Activated T-cell treated with anti-CD3 and anti-CD28 coated beads, Interleukin-2, amount 50 U/mL, for 24 hours (primary cell): ENCODE data around the gene GRIP2.
A peak's percentile ranks its signal among the peaks of the same experiment; 100 is the strongest.

Experiments
- DNase-seq: peaks from one replicate; pipeline ENCODE4 v3.0.0-alpha.2; 2020
- H3K27ac Mint-ChIP-seq: 2 replicates; pipeline ENCODE4 v1.8.0; 2020; ENCODE audit warnings: mild to moderate bottlenecking, mixed read lengths
- H3K27me3 Mint-ChIP-seq: 2 replicates; pipeline ENCODE4 v1.8.0; 2020; ENCODE audit warnings: mixed read lengths
- H3K36me3 Mint-ChIP-seq: 2 replicates; pipeline ENCODE4 v1.8.0; 2020; ENCODE audit warnings: low read depth, mixed read lengths
- H3K4me1 Mint-ChIP-seq: 2 replicates; pipeline ENCODE4 v1.8.0; 2020; ENCODE audit warnings: low read depth, mixed read lengths
- H3K4me3 Mint-ChIP-seq: 2 replicates; pipeline ENCODE4 v1.8.0; 2020; ENCODE audit warnings: mild to moderate bottlenecking, moderate library complexity, mixed read lengths
- H3K9me3 Mint-ChIP-seq: 2 replicates; pipeline ENCODE4 v1.8.0; 2020; ENCODE audit warnings: mixed read lengths

Gene GRIP2

DNA sequence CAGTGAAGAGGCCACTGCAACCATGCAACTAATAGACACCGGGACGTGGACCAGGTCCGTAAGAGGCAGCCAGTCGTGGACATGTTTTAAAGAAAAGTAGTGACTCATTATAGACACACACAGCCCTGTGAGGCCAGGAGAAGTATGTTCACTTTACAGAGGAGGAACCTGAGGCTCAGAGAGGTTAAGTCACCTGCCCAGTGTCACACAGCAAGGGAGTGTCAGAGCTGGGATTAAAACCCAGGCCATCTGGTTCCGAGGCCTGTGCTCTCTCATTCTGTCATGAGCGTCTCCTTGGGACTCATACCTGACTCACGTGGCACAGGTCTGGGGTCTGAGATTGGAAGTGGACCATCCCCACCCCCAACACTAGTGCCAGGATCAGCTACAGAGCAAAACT lies 28.1 kb upstream of the GRIP2 start:
- H3K4me1 Mint-ChIP-seq, result no peaks in the 10 kb centered on the region
- H3K36me3 Mint-ChIP-seq, result no peaks in the 10 kb centered on the region
- no peak overlapping the region for H3K27ac Mint-ChIP-seq
- no peak for DNase-seq
- peaks cover 5% of the 10 kb centered on the region for H3K27me3 Mint-ChIP-seq
- no peaks in the 10 kb centered on the region for H3K9me3 Mint-ChIP-seq
- H3K4me3 Mint-ChIP-seq, result no peak overlapping the region

DNA sequence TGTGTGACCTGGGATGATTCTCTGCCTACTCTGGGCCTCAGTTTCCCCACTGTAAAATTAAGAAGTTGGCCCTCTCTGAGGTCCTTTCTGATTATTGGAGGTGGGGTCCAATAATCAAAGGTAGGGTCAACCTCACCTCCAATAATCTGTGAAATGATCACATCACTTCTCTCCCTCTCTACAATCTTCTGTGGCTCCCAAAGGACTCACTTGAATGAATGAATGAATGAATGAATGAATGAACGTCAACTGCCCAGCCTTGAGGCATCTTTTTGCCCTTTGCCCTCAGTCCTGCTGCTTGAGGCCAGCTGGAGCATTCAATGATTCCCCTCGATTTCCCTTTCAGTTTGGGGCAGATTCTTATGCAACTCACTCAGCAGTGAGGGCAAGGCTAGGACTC lies 26.7 kb upstream of the GRIP2 start:
- no peak overlapping the region for H3K27ac Mint-ChIP-seq
- H3K27me3 Mint-ChIP-seq, result peaks cover 15% of the 10 kb centered on the region
- no peaks in the 10 kb centered on the region for H3K36me3 Mint-ChIP-seq
- H3K4me3 Mint-ChIP-seq, result no peak overlapping the region
- H3K9me3 Mint-ChIP-seq, result no peaks in the 10 kb centered on the region
- no peak for DNase-seq
- no peaks in the 10 kb centered on the region for H3K4me1 Mint-ChIP-seq

DNA sequence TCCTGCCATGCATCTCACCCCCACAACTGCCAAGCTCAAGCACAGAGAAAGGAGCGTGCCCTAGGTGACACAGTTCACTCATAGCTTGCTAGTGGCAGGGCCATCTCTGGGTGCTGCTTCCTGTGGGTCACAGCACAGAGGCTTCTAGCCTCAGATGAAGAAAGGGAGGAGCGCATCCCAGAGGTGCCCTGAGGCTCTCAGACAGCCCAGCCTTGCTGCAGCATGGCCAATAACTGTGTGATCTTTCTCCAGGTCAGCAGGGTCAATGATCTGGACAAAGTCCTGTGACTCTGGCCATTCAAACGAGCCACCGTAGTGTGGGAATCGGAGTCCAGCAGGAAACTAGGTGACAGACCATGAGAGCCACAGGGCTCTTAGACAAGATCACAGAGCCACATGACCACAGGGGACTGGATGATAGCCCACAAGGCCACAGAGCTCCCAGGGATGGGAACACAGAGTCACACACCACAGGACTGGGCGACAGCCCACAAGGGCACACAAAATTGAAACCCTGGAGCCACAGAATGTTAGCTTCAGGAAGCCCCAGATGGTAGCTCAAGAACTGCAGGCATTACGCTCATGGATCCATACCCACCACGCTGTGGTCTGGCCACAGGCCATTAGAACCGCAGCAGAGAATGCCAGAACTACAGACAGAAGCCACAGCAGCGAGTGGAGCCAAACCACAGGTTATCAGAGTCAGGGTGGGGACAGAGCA lies 25.9 kb upstream of the GRIP2 start:
- Mint-ChIP-seq H3K9me3 (no peaks in the 10 kb centered on the region), H3K27me3 (peaks cover 17% of the 10 kb centered on the region), H3K4me3 (no peak overlapping the region), H3K27ac (no peak overlapping the region), H3K36me3 (no peaks in the 10 kb centered on the region), H3K4me1 (no peaks in the 10 kb centered on the region)
- no peak for DNase-seq

DNA sequence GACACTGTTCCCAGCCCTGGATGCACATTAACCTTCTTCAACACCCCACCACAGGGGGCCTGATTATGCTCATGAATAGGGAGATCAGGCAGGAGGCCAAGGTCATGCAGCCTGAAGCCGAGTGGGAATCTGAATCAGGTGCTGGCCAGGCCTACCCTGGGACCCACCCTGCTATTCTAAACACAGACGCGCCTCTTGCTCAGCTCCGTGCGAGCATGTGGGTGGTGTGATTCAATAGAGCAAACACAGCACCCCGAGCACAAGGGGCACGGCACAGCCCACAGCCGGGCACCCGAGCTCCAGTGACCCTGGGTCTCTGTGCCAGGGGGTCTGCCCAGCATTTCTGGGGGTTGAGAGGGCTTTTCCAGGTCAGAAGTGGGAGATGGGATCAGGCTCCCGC lies 24.6 kb upstream of the GRIP2 start:
- no peak for DNase-seq
- H3K4me1 Mint-ChIP-seq, result no peaks in the 10 kb centered on the region
- peaks cover 16% of the 10 kb centered on the region for H3K27me3 Mint-ChIP-seq
- H3K4me3 Mint-ChIP-seq, result no peak overlapping the region
- H3K27ac Mint-ChIP-seq, result no peak overlapping the region
- H3K36me3 Mint-ChIP-seq, result no peaks in the 10 kb centered on the region
- H3K9me3 Mint-ChIP-seq, result no peaks in the 10 kb centered on the region

DNA sequence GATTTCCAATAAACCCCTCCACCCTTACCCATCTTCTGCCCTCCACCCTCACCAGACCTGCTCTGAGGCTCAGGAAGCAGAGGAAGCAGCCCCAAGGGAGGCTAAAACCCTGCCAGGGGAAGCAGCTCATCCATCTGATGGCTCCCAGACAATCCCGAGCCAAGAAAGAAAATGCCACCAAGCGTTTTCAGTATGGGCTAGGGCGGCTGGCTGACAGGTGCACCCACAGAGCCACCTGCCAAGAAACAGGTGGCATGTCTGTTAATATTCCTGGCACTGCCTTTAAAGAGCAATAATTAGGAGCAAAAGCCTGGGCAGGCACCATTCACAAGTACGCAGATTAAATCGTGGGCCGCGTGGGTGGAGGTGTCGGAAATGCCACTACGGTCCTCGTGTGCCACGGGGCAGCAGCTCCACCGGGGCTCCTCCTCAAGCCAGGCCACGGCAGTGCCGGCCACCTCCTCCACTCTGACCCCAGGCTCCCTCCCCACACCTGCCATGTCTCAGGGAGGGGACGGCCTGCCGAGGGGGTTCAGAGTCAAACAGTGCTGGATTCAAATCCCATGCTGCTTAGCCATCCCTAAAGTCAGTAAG lies 23.9 kb upstream of the GRIP2 start:
- no peak overlapping the region for H3K4me3 Mint-ChIP-seq
- no peak for DNase-seq
- no peaks in the 10 kb centered on the region for H3K36me3 Mint-ChIP-seq
- no peaks in the 10 kb centered on the region for H3K9me3 Mint-ChIP-seq
- H3K27ac Mint-ChIP-seq, result no peak overlapping the region
- H3K27me3 Mint-ChIP-seq, result peaks cover 16% of the 10 kb centered on the region
- no peaks in the 10 kb centered on the region for H3K4me1 Mint-ChIP-seq

DNA sequence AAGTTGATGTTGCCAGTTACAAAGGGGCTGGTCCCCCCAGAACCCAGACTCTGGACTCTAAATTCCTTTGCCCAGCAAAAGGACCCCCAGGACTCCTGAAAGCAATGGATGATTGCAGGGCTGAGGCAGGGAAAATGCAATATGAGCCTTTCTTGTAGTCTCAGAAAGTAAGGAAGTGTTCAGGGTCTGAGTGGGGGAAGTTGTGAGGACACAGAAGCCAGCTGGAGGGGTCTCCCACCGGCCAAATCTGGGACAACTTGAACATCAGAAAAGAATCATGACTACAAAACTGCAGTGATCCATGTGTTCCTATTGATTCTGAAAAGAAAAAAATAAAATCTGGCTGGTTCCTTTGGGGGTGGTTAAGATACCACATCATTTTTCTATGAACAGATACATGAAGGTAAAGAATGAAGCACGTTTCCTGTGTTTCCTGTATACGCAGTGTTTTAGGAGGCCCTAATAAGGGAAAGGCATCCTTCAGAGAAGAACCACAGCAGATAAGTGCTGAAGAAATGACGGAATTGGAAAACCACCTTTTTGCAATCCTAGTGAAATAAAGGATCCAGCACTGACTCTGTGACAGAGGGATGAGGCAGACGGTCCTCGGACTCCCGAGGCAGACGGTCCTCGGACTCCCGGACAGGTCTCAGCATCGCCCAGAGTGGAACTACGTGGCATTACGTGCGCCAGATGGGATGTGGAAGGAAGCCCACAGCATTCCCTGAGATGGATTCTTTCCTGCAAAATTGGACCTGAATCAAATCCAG lies 22.2 kb upstream of the GRIP2 start:
- Mint-ChIP-seq H3K27me3 (peaks cover 16% of the 10 kb centered on the region), H3K27ac (no peak overlapping the region), H3K36me3 (no peaks in the 10 kb centered on the region), H3K4me3 (no peak overlapping the region), H3K9me3 (no peaks in the 10 kb centered on the region), H3K4me1 (no peaks in the 10 kb centered on the region)
- DNase-seq, result no peak

DNA sequence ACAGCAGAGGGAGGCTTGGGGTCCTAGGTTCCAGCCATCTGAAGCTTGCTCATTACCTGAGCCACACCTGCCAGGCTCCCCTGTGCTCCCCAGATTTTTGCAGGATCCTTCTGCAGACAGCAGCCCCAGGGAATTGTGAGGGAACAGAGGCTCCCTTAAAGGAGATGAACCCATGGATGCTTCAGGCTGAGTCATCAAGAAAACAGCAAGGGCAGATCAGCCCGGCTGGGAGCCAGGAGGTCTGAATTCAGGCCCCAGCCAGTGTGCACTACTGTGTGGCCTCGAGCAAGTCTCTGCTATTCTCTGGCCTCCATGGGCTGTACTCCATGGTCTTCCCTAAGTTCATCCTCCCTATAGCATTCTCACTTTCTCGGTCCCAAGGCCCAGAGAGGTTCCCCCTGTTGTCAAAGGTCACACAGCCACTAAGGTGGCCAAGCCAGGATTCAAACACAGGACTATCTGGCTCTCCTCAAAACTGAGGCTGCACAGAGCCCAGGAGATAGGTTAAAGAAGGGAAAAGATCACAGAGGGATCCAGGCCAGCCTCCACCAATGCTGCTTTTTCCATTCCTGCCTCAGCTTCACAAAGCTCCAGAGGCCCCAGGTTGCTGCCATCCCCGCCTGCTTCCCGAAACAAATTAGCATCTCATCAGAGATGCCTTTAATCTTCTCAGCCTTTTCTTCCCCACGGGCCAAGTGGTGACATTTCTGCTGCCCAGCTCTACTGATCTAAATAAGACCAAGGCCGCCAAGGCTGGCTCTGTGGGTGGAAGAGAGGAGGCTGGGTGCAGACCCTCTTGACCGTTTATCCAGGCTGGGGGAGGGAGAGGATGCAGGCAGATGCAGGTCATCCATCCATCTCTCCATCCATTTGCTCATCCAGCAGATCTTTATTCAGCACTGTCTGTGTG lies 21.2 kb upstream of the GRIP2 start:
- Mint-ChIP-seq H3K4me3 (no peak overlapping the region), H3K36me3 (no peaks in the 10 kb centered on the region), H3K27me3 (peaks cover 20% of the 10 kb centered on the region), H3K4me1 (peaks cover under 1% of the 10 kb centered on the region), H3K9me3 (no peaks in the 10 kb centered on the region), H3K27ac (no peak overlapping the region)
- no peak for DNase-seq

DNA sequence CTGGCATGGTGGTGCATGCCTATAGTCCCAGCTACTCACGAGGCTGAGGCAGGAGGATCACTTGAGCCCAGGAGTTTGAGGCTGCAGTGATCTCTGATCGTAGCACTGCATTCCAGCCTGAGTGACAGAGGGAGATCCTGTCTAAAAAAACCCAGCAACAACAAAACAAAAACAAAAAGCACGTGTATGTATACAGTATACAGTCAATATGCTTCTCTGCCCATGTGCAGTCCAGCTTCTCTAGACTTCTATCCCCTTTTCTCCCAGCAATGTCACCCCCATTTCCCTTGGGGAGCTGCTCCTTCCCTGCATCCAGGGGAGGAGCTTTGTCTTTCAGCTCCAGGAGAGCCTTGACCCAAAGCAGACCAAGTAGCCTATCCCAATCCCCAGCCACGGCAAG lies 20.0 kb upstream of the GRIP2 start:
- Mint-ChIP-seq H3K4me3 (no peak overlapping the region), H3K36me3 (no peaks in the 10 kb centered on the region), H3K9me3 (no peaks in the 10 kb centered on the region), H3K4me1 (peaks cover 6% of the 10 kb centered on the region), H3K27me3 (peaks cover 30% of the 10 kb centered on the region), H3K27ac (no peak overlapping the region)
- DNase-seq, result no peak

DNA sequence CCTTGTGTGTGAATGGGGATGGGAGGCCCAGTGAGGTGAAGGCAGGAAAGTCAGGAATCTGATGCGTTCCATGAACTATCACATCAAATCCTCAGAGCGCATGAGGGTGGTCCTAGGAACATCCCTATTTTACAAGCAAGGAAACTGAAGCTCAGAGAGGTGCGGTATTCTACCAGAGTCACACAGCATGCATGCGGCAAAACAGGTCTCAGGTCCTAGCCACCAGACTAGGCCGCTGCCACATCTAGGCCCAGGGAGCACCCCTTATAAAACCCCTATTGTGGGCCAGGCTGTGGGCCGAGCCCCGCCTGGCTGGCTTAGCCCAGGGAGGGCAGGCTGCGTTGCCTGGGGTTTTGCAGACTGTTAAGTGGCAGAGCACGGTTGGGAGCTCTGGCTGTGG lies 17.9 kb upstream of the GRIP2 start:
- Mint-ChIP-seq H3K27me3 (peaks cover 50% of the 10 kb centered on the region), H3K9me3 (no peaks in the 10 kb centered on the region), H3K36me3 (no peaks in the 10 kb centered on the region), H3K4me1 (peaks cover 6% of the 10 kb centered on the region), H3K27ac (no peak overlapping the region), H3K4me3 (no peak overlapping the region)
- DNase-seq, result no peak

DNA sequence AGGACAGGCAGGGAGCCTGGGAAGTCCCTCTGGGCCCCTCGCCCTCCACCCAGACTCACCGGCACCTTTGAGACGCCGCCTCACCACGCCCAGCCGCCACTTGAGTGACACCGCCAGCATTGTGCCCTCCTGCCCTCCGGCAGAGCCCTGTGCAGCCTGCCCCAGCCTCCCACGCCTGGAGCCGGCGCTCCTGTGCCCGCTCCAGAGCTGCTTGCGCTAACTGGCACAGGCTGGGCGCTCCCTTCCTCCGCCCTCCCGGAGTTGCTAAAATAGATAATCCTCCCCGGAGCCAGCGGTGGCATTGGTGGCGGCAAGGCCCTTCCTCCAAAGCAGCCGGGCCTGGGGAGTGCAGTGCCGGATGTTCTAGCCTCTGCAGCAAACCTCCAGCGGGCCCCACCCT lies 15.7 kb upstream of the GRIP2 start:
- no peaks in the 10 kb centered on the region for H3K36me3 Mint-ChIP-seq
- no peak overlapping the region for H3K4me3 Mint-ChIP-seq
- no peak overlapping the region for H3K27ac Mint-ChIP-seq
- no peaks in the 10 kb centered on the region for H3K9me3 Mint-ChIP-seq
- H3K4me1 Mint-ChIP-seq, result peaks cover 6% of the 10 kb centered on the region
- H3K27me3 Mint-ChIP-seq, result peaks cover 53% of the 10 kb centered on the region
- DNase-seq, result peak; percentile 32

DNA sequence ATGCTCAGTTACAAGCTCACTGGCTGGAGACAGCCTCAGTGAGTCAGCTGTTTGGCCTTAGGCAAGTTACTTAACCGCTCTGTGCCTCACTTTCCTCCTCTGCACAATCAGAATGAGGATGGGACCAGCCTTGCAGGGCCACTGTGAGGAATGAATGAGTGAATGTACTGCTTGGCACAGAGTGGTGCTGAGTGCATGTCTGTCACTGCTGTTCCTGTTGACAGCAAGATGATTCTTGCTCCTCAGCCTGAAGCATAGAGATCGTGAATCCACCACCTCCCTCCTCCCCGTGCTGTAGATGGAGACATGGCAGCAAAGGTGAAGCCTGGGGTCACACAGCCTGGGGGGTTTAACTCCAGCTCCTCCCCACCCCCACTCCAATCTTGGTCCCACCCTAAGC lies 14.6 kb upstream of the GRIP2 start:
- Mint-ChIP-seq H3K27me3 (peaks cover 57% of the 10 kb centered on the region), H3K9me3 (no peaks in the 10 kb centered on the region), H3K4me3 (no peak overlapping the region), H3K36me3 (no peaks in the 10 kb centered on the region), H3K27ac (no peak overlapping the region), H3K4me1 (peaks cover 6% of the 10 kb centered on the region)
- DNase-seq, result no peak

DNA sequence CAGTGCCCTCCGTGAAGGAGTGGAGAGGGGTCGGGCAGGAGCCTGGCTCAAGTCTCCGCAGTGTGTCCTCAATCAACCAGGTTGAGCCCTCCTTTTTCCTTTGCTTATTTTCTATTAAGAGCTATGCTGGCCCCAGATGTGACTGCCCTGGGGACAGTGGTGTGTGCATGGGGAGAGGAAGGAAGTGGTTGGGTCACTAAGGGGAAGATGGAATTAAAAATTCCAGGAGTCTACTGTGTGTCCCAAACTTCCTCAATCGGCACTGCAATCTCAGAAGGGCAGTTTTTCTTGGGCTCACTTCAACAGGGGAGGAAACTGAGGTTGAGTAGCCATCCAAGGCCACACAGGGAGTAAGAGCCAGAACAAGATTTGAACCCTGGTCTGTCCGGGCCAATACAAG lies 13.7 kb upstream of the GRIP2 start:
- Mint-ChIP-seq H3K4me3 (no peak overlapping the region), H3K27me3 (peaks cover 65% of the 10 kb centered on the region), H3K36me3 (no peaks in the 10 kb centered on the region), H3K27ac (no peak overlapping the region), H3K4me1 (peaks cover 6% of the 10 kb centered on the region), H3K9me3 (no peaks in the 10 kb centered on the region)
- DNase-seq, result no peak

DNA sequence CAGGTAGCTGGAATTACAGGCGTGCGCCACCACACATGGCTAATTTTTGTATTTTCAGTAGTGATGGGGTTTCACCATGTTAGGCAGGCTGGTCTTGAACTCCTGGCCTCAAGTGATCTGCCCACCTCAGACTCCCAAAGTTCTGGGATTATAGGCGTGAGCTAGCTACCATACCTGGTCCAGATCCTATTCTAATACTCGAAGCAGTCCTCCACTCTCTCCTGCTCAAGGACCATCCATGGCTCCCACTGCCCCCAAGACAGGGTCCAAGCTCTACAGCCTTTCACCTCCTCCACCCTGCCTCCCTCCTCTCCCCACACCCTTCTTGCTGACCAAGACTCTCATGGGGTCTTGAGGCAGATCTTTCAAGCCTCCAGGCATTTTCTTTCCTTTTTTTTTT lies 12.6 kb upstream of the GRIP2 start:
- DNase-seq, result no peak
- Mint-ChIP-seq H3K4me1 (peaks cover 6% of the 10 kb centered on the region), H3K27ac (no peak overlapping the region), H3K4me3 (no peak overlapping the region), H3K27me3 (peaks cover 73% of the 10 kb centered on the region), H3K36me3 (no peaks in the 10 kb centered on the region), H3K9me3 (no peaks in the 10 kb centered on the region)

DNA sequence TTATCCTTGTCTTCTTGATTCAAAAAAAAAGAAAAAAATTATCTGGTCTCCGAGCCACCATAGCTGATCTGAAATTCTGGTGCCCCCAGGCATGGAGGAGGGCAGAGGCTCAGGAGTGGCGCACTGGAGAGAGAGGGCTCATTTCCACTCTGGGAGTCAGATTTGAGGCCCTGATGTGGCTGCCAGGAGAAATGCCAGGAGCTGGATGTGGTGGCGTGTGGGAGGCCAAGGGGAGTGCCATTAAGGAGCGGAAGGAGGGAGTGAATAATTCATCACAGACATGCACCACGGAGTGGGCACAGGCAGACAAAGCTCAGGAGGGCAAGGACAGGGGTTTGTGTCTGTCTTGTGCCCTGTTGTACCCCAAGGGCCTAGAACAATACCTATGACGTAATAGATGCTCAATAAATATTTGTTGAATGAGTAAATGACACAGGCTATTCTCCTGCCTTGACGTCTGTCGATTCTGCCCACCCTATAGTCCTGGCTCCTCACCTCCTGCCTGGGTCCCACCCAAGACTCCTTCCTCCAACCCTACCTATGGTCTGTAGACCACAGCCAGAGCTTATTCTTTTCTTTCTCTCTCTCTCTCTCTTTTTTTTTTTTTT lies 12.0 kb upstream of the GRIP2 start:
- Mint-ChIP-seq H3K36me3 (no peaks in the 10 kb centered on the region), H3K27me3 (peaks cover 77% of the 10 kb centered on the region), H3K9me3 (no peaks in the 10 kb centered on the region), H3K27ac (no peak overlapping the region), H3K4me3 (no peak overlapping the region), H3K4me1 (peaks cover 6% of the 10 kb centered on the region)
- DNase-seq, result no peak
